ENCODE results near the gene MLN.

- TF ChIP-seq CTCF (IDR thresholded peaks at IDR 0.05) (no peak), POLR2A (IDR thresholded peaks at IDR 0.05) (no peak), EP300 (IDR thresholded peaks at IDR 0.05; ENCODE audit: low read depth) (no peak)
These were observed 53.4 kb downstream of the MLN start for GRCh38 chr6:33750244-33750991.

Measured in transverse colon (tissue), 3 donors.